GM18861 (cell line): ENCODE measurements around the gene SMIM10L2A.
"Not testable (repeated sequence)": the region's sequence is repeated elsewhere in the genome, so short reads cannot be mapped to it uniquely, and the experiment has no call there.

Source experiments
- ATAC-seq: cut with Tn5 transposase; IDR thresholded peaks from one replicate; pipeline ENCODE4 v1.9.1; 2021; ENCODE audit not compliant: unreplicated experiment

Gene SMIM10L2A

DNA sequence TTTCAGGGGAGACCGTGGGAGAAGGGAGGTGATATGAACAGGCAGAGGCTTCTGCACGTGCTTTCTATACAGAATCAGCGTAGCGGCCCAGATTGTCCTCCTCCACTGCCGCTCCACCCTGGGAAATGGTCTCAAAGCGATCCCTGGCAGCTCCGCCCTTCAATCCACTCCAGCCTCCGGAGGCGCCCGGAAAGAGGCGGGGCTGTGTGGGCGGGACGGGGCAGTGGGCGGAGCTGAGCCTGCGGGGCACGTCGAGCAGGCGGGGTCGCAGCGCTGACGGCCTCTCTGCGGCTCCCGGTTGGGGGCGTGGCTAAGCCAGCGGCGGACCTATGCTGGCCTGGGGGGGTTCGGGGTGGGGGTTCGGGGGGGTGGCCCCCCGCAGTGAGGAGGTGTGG lies 210 bp upstream of the SMIM10L2A start:
- ATAC-seq = peak; percentile 87

GRCh38 chrX:135422810-135423168 lies 1.0 kb downstream of the SMIM10L2A start:
- ATAC-seq = not testable (repeated sequence)

DNA sequence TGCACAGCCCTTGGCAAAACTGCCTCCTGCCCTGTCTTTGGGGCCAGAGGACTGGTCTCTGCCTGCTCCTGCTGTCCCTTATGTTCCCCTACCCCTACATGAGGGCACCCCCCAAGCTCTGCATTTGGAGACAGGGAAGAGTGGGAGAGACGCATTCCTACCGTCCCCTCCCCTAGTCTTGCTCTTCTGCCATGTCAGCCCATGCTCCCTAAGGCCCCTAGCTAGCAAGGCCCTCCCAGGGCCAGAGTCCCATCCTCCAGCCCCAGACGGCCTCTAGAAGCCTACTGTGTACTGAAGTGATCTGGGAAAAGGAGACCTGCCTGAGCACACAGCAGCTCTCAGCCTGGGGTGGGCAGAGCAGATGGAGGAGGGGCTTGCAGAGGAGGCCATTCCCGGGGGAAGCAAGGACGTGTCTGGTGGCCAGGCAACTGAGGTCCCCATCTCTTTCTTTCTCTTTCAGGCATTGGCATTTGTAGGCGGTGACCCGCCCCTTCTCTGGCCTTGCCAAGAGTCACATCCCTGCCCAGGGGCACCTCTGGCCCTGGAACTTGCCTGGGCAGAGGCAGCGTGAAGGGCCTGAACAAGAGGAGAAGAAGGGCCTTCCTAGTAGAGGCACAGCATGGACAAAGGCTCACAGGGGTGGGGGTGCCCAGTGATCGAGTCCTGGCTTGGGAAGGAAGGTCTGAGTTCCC lies 1.6 kb downstream of the SMIM10L2A start:
- not testable (repeated sequence) for ATAC-seq

GRCh38 chrX:135424469-135424868 lies 2.7 kb downstream of the SMIM10L2A start:
- ATAC-seq = no peak

DNA sequence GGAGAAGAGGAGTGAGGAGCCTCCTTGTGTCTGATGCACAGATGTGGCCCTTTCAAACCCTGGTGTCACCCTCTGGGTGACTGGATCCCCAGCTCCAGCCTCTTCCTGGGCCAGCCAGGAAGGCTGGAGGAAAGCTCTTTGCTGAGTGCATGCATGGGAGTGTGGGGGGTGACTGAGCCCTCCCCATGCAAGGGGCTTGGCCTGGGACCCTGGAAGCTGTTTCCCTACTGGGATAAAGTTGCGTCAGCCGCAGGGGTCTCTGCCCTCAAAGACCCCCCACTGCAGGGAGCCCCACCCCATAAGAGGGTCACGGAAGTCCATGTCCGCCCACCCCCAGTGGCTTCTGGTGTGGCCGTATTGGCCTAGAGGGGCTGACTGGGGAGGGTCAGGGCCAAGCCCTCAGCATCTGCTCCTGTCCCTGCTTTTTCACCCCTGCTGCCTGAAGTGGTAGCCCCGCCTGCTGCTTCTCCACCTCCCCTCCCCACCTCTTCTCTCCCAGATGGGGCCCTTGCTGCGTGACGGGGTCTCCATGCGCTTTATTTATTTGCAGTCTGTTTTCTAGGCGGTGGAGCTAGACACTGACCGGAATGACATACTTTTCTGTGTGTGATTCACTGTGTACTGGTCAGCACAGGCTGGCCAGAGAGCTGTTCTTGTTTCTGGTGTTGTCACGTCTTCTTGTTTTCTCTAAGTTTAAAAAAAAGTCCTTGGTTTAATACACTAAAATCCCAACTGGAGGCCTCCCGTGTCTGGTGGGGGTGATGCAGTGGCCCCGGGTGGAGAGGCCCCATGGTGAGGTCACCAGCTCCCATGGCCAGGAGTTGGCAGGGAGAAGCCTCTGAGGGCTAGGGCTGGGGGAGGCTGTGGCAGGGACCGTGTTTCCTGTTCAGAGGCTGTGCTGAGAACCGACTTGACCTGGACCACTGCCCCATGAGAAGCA lies 3.6 kb downstream of the SMIM10L2A start:
- no peak for ATAC-seq

DNA sequence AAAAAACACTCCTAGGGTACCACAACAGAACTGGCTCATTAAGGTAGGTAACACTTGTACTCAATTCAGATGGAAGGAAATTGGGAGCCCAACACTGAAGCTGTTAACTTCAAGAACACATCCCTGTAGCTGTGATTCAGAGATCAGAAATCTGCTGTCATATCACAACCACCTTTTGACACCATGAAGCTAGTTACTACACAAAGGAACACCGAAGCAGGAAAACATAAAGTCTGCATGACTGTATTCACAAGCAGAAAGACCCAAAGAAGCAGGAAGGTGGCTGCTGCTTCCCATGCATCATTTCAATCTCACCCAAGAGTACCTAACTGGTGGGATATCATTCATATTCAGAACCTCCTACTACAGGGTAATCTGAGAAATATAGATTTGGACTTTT lies 7.7 kb downstream of the SMIM10L2A start:
- no peak for ATAC-seq

DNA sequence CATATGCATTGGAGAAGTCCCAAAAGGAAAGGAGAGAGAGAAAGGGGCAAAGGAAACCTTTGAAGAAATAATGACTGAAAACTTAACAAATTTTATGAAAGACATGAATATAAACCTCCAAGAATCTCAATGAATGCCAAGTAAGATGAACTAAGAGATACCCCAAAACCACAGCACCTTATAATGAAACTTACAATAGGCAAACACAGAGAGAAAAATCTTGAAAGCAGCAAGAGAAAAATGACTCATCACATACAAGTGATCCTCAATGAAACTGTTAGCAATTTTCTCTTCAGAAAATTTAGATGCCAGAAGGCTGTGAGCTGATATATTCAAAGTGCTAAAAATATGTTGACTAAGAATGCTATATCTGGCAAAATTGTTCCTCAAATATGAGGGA lies 10.1 kb downstream of the SMIM10L2A start:
- ATAC-seq = no peak

- ATAC-seq = no peak
Observed at GRCh38 chrX:135432453-135432852, 10.7 kb downstream of the SMIM10L2A start.

DNA sequence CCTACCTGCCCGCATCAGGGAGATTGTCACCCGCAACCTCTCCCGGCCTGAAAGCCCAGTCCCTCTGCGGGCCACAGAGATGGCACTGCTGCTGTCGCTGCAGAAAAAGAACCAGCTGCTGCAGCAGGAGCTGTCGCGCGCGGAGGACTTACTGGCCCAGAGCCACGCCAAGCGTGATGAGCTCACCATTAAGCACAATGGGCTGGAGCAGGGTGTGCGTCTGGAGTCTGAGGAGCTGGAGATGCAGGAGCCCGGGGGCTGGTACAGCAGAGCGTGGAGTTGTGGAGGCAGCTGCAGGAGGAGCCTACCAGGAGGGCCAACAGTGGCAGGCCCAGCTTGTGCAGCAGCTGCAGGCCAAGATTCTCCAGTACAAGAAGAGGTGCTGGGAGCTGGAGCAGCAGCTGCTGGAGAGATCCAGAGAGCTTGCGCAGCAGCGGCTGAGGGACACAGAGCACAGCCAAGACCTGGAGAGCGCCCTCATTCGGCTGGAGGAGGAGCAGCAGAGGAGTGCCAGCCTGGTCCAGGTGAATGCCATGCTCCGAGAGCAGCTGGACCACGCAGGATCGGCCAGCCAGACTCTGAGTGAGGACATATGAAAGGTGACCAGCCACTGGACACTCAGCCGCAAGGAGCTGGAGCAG lies 11.3 kb downstream of the SMIM10L2A start:
- ATAC-seq = no peak

DNA sequence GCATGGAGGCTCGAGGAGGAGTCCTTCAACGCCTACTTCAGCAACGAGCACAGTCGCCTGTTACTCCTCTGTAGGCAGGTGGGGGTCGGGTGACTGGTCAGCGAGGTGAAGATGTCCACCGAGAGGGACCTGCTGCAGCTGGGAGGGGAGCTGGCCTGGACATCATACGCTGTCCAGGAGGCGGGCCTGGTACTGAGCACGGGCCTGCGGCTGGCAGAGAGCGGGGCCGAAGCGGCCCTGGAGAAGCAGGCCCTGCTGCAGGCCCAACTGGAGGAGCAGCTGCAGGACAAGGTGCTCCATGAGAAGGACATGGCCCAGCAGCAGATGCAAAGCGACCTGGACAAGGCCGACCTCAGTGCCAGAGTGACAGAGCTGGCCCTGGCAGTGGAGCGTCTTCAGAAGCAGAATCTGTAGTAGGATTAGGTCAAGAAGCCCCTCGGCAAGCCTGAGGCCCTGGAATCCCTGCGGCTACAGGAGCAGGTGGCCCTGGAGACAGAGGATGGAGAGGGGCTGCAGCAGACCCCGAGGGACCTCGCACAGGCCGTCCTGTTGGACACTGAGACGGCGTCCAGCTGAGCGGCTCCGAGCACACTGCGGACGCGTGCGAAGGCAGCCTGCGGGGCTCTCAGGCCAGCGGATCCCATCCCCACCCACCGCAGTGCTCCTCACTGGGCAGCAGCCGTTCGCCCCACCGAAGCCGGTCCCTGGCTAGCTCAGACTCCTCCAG lies 11.9 kb downstream of the SMIM10L2A start:
- no peak for ATAC-seq

- ATAC-seq = no peak
Observed at GRCh38 chrX:135434258-135435138, 12.8 kb downstream of the SMIM10L2A start.

DNA sequence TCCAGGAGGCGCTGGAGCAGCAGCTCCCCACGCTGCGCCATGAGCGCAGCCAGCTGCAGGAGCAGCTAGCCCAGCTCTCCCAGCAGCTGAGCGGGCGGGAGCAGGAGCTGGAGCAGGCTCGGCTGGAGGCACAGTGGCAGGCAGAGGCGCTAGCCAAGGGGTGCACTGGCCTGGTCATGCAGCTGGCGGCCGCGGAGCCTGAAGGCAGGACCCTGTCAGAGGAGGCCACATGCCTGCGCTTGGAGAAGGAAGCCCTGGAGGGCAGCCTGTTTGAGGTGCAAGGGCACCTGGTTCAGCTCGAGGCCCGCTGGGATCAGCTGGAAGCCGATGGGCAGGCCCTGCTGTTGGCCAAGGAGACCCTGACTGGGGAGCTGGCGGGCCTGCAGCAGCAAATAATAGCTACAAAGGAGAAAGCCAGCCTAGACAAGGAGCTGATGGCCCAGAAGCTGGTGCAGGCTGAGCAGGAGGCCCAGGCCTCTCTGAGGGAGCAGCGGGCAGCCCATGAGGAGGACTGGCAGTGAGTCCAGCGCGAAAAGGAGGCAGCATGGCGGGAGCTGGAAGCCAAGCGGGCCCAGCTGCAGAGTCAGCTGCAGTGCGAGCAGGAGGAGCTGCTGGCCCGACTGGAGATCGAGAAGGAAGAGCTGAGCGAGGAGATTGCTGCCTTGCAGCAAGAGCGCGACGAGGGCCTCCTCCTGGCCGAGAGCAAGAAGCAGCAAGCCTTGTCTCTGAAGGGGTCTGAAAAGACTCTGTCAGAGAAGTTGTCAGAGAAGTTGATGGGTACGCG lies 13.6 kb downstream of the SMIM10L2A start:
- no peak for ATAC-seq

DNA sequence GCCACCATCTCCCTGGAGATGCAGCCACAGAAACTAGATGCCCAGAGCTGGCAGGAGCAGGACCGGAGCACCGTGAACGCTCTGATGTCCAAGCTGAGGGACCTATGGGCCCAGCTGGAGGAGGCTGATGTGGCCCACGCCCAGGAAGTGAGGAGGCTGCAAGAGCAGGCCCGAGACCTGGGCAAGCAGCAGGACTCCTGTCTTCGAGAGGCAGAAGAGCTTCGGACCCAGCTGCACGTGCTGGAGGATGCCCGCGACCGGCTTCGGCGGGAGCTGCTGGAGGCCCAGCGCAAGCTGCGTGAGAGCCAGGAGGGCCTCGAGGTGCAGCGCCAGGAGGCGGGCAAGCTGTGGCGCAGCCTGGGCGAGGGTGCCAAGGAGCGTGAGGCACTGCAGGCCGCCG lies 14.2 kb downstream of the SMIM10L2A start:
- no peak for ATAC-seq

GRCh38 chrX:135436456-135436855 lies 14.7 kb downstream of the SMIM10L2A start:
- ATAC-seq = no peak

GRCh38 chrX:135436966-135437866 lies 15.5 kb downstream of the SMIM10L2A start:
- ATAC-seq = no peak

DNA sequence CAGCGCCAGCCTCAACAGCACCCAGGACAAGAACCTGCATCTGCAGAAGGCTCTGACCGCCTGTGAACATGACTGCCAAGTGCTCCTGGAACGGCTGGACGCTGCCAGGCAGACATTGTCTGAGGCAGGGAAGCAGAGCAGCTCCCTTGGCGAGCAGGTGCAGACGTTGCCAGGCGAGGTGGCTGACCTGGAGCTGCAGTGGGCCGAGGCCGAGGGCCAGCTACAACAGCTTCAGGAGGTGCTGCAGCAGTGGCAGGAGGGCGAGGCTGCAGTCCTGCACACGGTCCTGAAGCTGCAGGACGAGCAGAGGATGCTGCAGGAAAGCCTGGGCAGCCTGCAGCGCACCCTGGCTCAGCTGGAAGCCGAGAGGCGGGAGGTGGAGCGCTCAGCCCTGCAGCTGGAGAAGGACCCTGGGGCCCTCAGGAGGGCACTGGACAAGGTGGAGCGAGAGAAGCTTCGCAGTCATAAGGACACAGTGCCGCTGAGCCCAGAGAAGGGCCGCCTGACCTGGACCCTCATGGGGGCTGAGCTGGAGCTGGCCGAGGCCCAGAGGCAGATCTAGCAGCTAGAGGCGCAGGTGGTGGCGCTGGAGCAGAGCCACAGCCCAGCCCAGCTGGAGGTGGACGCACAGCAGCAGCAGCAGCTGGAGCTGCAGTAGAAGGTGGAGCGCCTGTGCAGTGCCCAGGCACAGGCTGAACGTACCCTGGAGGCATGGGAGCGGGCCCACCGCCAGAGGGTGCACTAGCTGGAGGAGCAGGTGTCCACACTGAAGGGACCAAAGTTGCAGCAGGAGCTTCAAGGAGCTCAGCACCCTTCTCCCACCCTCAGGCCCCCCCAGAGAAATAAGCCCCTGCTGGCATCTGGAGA lies 16.4 kb downstream of the SMIM10L2A start:
- no peak for ATAC-seq

DNA sequence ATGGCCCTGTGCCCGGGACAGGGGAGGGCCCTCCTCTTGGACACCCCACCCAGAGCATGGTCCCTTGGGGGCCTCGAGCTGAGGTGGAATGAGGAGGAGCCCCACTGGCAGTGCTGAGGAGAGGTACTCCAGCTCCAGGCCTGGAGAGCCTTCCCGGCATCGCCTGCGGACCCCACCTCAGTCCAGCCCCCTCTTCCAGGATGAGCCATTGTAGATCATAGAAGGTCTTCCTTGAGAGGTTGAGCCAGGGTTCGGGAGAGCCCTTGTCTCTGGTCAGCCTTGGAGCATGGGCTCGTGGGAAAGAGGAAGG lies 16.9 kb downstream of the SMIM10L2A start:
- no peak for ATAC-seq
